ENCODE data around the gene NBPF26. TPM values are rescaled to one million over a fixed set of nuclear protein-coding genes. Genes with fewer than 3 reads are reported as not detected.
"Not testable (repeated sequence)": the region's sequence is repeated elsewhere in the genome, so short reads cannot be mapped to it uniquely, and the experiment has no call there.

The NBPF26 gene
- total RNA-seq, 3 donors from 2014 or later = 20.2 to 37.6 (median 22.3) TPM

GRCh38 chr1:120811822-120812221, 88.1 kb downstream of the NBPF26 start:
- TF ChIP-seq CTCF (IDR thresholded peaks at IDR 0.05) = peak in 1 of 3 donors; percentile 57
- H3K4me1 ChIP-seq; intact Hi-C loops (cut with DNase I; ENCODE audit: low total_unique reads); DNase-seq (ENCODE audit: low spot score in 2 of 2); H3K9me3 ChIP-seq; H3K27ac ChIP-seq; H3K4me3 ChIP-seq; H3K36me3 ChIP-seq; H3K27me3 ChIP-seq: not testable (repeated sequence)

DNA sequence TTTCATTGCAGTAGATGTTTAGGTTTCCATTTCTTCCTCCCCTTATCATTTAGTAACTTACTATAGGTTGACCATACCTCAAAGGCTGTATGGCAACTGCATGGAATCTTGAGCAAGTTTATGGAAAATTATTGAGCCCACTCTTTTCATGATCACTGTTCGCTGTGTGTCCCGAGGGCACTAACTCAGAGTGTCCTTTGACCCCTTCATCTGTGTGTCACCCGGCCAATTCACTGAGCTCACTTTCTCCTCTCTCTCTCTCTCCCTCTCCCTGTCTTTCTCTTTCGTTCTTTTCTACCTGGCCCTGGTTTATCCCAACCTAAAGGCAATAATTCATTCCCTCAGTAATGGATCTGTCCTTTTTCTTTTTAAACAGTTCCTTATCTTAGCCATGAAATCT, 101.3 kb downstream of the NBPF26 start:
- H3K36me3 ChIP-seq; H3K4me3 ChIP-seq; H3K9me3 ChIP-seq; H3K27me3 ChIP-seq; H3K4me1 ChIP-seq; H3K27ac ChIP-seq; intact Hi-C loops (cut with DNase I; ENCODE audit: low total_unique reads); DNase-seq (ENCODE audit: low spot score in 2 of 2): not testable (repeated sequence)

DNA sequence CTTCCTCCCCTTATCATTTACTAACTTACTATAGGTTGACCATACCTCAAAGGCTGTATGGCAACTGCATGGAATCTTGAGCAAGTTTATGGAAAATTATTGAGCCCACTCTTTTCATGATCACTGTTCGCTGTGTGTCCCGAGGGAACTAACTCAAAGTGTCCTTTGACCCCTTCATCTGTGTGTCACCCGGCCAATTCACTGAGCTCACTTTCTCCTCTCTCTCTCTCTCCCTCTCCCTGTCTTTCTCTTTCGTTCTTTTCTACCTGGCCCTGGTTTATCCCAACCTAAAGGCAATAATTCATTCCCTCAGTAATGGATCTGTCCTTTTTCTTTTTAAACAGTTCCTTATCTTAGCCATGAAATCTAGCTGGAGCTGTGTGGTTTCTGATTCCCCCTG, 102.9 kb downstream of the NBPF26 start:
- H3K9me3 ChIP-seq; DNase-seq (ENCODE audit: low spot score in 2 of 2); H3K4me3 ChIP-seq; H3K36me3 ChIP-seq; H3K4me1 ChIP-seq; intact Hi-C loops (cut with DNase I; ENCODE audit: low total_unique reads); H3K27ac ChIP-seq; H3K27me3 ChIP-seq: not testable (repeated sequence)

DNA sequence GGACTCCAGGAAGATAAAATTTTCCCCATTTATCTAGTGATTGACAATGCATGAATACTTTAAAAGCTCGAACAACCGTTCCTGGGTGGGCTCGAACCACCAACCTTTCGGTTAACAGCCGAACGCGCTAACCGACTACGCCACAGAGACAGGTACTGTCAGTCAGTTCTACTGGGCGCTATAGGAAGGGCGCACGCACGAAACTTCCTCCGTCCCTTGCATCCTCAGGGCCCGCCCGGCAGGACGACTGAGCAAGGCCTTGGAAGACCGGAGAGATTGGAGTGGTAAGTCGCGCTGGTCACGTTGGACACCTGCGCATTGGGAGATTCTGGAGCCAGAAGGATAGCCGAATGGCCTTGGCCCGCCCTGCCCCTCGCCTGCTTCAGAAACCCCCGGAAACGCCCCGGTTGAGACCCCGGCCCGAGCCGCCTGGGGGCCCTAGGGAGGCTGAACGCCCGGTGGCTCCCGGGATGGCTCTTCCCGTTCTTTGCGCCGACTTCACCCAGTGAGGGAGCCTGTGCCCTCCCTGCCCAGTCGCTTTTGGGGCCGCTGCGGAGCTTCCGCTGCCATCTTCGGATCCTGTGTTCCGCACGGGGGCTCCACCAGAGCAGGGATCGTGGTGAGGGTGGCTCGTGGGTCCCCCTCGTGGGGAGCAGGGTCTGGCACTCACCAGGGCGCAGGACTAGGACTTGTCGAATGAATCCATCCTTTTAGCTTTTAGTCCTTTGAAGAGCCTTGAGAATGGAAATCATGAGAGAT, 120.6 kb downstream of the NBPF26 start:
- H3K27me3 ChIP-seq; H3K36me3 ChIP-seq; intact Hi-C loops (cut with DNase I; ENCODE audit: low total_unique reads); H3K4me1 ChIP-seq; H3K9me3 ChIP-seq: not testable (repeated sequence)
- peak in 1 of 3 donors; percentile 39 for TF ChIP-seq POLR2AphosphoS5 (IDR thresholded peaks at IDR 0.05)
- H3K4me3 ChIP-seq = peak overlapping the region in 2 of 3 donors; percentile 35 to 55
- peak in 1 of 2 donors; percentile 70 for DNase-seq (ENCODE audit: low spot score in 2 of 2)
- peak overlapping the region in 1 of 2 donors; percentile 77 for H3K27ac ChIP-seq

DNA sequence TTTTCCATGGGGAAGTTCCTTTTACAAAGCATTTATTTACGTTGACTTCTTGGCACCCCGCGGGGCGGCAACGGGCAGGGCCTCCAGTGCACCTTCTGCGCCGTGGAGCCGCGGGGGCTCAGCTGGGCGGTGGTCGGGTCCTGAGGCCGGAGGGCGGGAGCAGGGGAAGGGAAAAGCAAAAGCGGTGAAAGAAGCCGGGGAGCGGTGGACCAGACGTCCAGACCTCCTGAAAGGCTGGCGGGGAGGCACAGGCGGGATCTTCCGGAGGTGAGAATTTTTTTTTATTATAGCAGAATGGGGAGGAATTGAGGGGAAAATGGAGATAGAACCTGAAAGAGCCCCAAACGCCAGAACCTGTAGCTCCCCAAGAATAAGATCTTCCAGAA, 121.2 kb downstream of the NBPF26 start:
- DNase-seq (ENCODE audit: low spot score in 2 of 2); H3K9me3 ChIP-seq; H3K27me3 ChIP-seq; H3K4me1 ChIP-seq; intact Hi-C loops (cut with DNase I; ENCODE audit: low total_unique reads); H3K36me3 ChIP-seq: not testable (repeated sequence)
- Histone ChIP-seq H3K27ac (peak overlapping the region in 1 of 2 donors; percentile 77), H3K4me3 (peak overlapping the region in 2 of 3 donors; percentile 35 to 55)

- H3K36me3 ChIP-seq; DNase-seq (ENCODE audit: low spot score in 2 of 2); H3K27me3 ChIP-seq; H3K9me3 ChIP-seq; intact Hi-C loops (cut with DNase I; ENCODE audit: low total_unique reads); H3K4me1 ChIP-seq: not testable (repeated sequence)
- Histone ChIP-seq H3K27ac (peak overlapping the region in 1 of 2 donors; percentile 92), H3K4me3 (peak overlapping the region in 1 of 3 donors; percentile 51)
Measured at GRCh38 chr1:120849400-120850286, 125.9 kb downstream of the NBPF26 start.

- Histone ChIP-seq H3K4me3 (peak overlapping the region in 2 of 3 donors; percentile 35 to 51), H3K27ac (peak overlapping the region in 1 of 2 donors; percentile 92)
- H3K9me3 ChIP-seq; H3K4me1 ChIP-seq; H3K36me3 ChIP-seq; H3K27me3 ChIP-seq; intact Hi-C loops (cut with DNase I; ENCODE audit: low total_unique reads); DNase-seq (ENCODE audit: low spot score in 2 of 2): not testable (repeated sequence)
Measured at GRCh38 chr1:120850287-120850536, 126.5 kb downstream of the NBPF26 start.

- intact Hi-C loops (cut with DNase I; ENCODE audit: low total_unique reads); H3K4me1 ChIP-seq; H3K36me3 ChIP-seq; H3K9me3 ChIP-seq; H3K27me3 ChIP-seq: not testable (repeated sequence)
- peak overlapping the region in 1 of 2 donors; percentile 92 for H3K27ac ChIP-seq
- peak overlapping the region in 2 of 3 donors; percentile 35 to 51 for H3K4me3 ChIP-seq
- peak in 1 of 2 donors; percentile 90 for DNase-seq (ENCODE audit: low spot score in 2 of 2)
- TF ChIP-seq POLR2AphosphoS5 (IDR thresholded peaks at IDR 0.05) = peak in 1 of 3 donors; percentile 93
Measured at GRCh38 chr1:120850537-120851421, 127.0 kb downstream of the NBPF26 start.

- H3K4me1 ChIP-seq; H3K9me3 ChIP-seq; intact Hi-C loops (cut with DNase I; ENCODE audit: low total_unique reads); H3K27me3 ChIP-seq; H3K36me3 ChIP-seq; H3K4me3 ChIP-seq; DNase-seq (ENCODE audit: low spot score in 2 of 2); H3K27ac ChIP-seq: not testable (repeated sequence)
Measured at GRCh38 chr1:120858144-120858543, 134.4 kb downstream of the NBPF26 start.

- H3K27me3 ChIP-seq; intact Hi-C loops (cut with DNase I; ENCODE audit: low total_unique reads); H3K27ac ChIP-seq; H3K9me3 ChIP-seq; H3K4me1 ChIP-seq; H3K36me3 ChIP-seq; DNase-seq (ENCODE audit: low spot score in 2 of 2); H3K4me3 ChIP-seq: not testable (repeated sequence)
Measured at GRCh38 chr1:120859615-120860234, 136.0 kb downstream of the NBPF26 start.

DNA sequence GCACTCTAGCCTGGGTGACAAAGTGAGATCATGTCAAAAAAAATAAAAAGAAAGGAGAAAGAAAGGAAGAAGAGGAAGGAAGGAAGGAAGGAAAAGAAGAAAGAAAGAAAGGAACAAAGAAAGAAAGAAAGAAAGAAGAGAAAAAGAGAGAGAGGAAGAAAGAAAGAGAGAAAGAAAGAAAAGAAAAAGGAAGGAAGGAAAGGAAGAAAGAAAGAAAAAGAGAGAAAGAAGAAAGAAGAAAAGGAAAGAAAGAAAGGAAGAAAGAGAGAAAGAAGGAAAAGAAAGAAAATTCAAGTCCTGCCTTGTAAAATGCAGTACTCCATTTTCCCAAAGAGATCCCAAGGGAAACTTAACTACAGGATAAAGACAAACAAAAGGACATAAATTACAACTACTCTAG, 154.5 kb downstream of the NBPF26 start:
- H3K27me3 ChIP-seq; H3K36me3 ChIP-seq; H3K4me3 ChIP-seq; H3K27ac ChIP-seq; intact Hi-C loops (cut with DNase I; ENCODE audit: low total_unique reads); H3K4me1 ChIP-seq; H3K9me3 ChIP-seq; DNase-seq (ENCODE audit: low spot score in 2 of 2): not testable (repeated sequence)

Data from breast epithelium (tissue), 4 donors.